Measurements from ENCODE around the gene PSTPIP1. TPM values are rescaled to one million over a fixed set of nuclear protein-coding genes. Genes with fewer than 3 reads are reported as not detected.

The PSTPIP1 gene
- total and polyA plus RNA-seq, 2 of the 8 experiments (the other 6 are each of a cell fraction or from before 2014, with no cell fraction given) = 1.6 to 1.8 TPM

- no peak for TF ChIP-seq EP300 (IDR thresholded peaks at IDR 0.05; ENCODE audit: borderline replicate concordance in 1 of 2, low read depth in 2 of 2, low read length in 2 of 2)
- no peak for TF ChIP-seq TBP (IDR thresholded peaks at IDR 0.05; ENCODE audit: low read depth, low read length)
These were observed 14.9 kb upstream of the PSTPIP1 start (continued) for GRCh38 chr15:76979996-76980520.
